KOPT-K1 (cell line): Measurements from ENCODE around the gene GSTM4.
A peak's percentile ranks its signal among the peaks of the same experiment; 100 is the strongest.

Experiments used
- H3K27ac ChIP-seq: fragments of 200-600 bp; sonication (generic); 2 replicates; pipeline ENCODE4 v1.5.1; 2016; ENCODE audit warnings: antibody characterized with exemption, mild to moderate bottlenecking, low read depth, low read length; ENCODE audit not compliant: poor library complexity, severe bottlenecking
- H3K36me3 ChIP-seq: fragments of 200-600 bp; sonication (generic); 2 replicates; pipeline ENCODE4 v1.5.1; 2017; ENCODE audit warnings: antibody characterized with exemption, mild to moderate bottlenecking, low read length, moderate library complexity; ENCODE audit not compliant: insufficient read depth
- H3K9me3 ChIP-seq: fragments of 200-600 bp; sonication (generic); 2 replicates; pipeline ENCODE4 v1.5.1; 2017; ENCODE audit warnings: antibody characterized with exemption, low read length, mild to moderate bottlenecking; ENCODE audit not compliant: insufficient read depth, poor library complexity, severe bottlenecking

GSTM4 gene

DNA sequence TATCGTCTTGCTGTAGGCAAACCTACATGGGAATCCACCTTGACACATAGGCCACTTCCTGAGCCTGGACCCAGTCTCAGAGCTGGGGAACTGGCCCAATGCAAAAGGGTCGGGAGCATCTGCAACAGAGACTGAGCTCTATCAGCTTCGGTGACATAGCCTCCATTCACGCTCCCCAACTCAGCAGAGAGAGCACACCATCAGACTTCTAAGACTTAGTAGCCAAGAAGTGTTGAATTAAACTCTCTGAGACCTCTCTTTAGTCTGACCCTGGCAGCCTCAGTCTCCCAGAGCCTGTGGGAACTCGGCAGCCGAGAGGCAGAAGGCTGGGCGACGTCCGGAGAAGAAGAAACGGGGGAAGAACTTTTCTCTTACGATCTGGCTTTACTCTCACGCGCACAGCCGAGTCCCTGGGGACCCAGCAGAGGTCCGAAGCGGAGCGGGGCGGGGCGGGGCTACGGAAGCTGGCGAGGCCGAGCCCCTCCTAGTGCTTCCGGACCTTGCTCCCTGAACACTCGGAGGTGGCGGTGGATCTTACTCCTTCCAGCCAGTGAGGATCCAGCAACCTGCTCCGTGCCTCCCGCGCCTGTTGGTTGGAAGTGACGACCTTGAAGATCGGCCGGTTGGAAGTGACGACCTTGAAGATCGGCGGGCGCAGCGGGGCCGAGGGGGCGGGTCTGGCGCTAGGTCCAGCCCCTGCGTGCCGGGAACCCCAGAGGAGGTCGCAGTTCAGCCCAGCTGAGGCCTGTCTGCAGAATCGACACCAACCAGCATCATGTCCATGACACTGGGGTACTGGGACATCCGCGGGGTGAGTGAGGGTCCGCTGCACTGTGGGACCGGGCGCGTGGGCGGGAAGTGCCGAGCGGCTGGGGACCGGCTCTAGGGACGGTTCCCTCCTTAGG is at the start of gene GSTM4:
TSS of gene GSTM4 (plus strand) at position 485 of the 905 bp plus-strand sequence. CDS start at position 776, 291 bp downstream.
- H3K9me3 ChIP-seq: no peaks in the 10 kb centered on the region
- no peaks in the 10 kb centered on the region for H3K36me3 ChIP-seq
- peak within 1 kb of the TSS; percentile 4 for H3K27ac ChIP-seq

- Histone ChIP-seq H3K27ac (no peak overlapping the region), H3K36me3 (no peaks in the 10 kb centered on the region), H3K9me3 (no peaks in the 10 kb centered on the region)
These were observed 46.0 kb upstream of the GSTM4 start for GRCh38 chr1:109609881-109610280.

GRCh38 chr1:109610609-109611307 is 45.1 kb upstream of the GSTM4 start:
- H3K9me3 ChIP-seq: no peaks in the 10 kb centered on the region
- H3K27ac ChIP-seq: no peak overlapping the region
- H3K36me3 ChIP-seq: no peaks in the 10 kb centered on the region

- H3K9me3 ChIP-seq: no peaks in the 10 kb centered on the region
- no peaks in the 10 kb centered on the region for H3K36me3 ChIP-seq
These were observed 44.5 kb upstream of the GSTM4 start for GRCh38 chr1:109611308-109611990.

DNA sequence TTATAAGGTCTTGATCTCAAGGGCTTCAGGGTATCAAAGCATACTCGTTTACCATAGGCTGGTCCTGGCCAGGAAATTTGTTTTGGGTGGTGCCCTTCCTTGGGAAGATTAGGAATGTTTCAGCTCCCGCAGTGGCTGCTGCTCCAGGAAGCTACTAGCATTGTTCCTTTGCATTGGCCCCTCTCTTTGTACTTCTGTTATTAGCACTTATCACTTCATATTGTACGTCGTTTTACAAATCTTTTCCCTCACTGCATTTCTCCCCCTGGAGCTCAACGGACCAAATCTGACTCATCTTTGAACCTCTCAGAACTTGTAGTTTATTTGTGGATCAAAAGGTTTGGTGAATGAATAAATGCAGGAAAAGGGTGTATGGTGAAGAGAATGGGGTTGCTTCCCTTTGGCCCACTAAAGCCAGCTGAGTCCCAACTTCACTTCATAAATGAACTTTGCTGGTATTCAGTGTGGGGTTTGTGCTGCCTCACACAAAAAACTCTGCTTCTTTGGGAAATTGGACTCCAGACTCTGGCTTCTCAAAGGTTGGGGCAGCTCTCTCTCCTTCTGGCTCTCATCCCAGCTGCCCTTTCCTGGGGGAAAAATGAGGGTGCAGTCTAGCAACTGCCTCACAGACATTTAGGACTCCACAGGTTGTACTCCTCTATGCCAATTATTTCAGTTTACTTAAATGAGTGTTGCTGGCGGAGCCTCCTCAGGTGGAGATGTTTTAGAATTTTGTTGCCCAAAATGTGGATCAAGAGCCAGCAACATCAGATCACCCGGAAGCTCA is 42.3 kb upstream of the GSTM4 start:
- no peaks in the 10 kb centered on the region for H3K36me3 ChIP-seq
- H3K9me3 ChIP-seq: no peaks in the 10 kb centered on the region
- no peak overlapping the region for H3K27ac ChIP-seq

More at GRCh38 chr1:109611308-109611990, 44.5 kb upstream of the GSTM4 start:
- H3K27ac ChIP-seq: no peak overlapping the region

GRCh38 chr1:109615879-109616278 is 40.0 kb upstream of the GSTM4 start:
- Histone ChIP-seq H3K36me3 (no peaks in the 10 kb centered on the region), H3K9me3 (no peaks in the 10 kb centered on the region), H3K27ac (no peak overlapping the region)

DNA sequence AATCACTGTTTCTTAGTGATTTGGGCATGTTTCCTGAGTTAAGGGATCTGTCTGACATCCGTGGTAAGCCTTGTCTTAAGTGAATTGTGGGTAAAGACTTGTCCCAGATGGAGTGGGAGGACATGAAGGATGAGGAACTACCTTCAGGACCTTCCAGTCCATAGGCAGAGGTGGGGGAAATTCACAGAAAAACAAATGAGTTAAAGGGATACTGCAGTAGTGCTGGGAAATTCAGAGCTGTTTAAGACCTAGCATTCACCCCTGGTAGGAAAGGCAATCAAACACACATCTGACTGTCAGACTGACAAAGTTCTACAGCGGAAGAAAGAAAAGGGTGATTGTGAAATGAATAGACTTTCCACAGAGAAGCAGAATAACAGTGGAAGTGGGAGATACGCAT is 39.5 kb upstream of the GSTM4 start:
- Histone ChIP-seq H3K36me3 (no peaks in the 10 kb centered on the region), H3K9me3 (no peaks in the 10 kb centered on the region), H3K27ac (no peak overlapping the region)

DNA sequence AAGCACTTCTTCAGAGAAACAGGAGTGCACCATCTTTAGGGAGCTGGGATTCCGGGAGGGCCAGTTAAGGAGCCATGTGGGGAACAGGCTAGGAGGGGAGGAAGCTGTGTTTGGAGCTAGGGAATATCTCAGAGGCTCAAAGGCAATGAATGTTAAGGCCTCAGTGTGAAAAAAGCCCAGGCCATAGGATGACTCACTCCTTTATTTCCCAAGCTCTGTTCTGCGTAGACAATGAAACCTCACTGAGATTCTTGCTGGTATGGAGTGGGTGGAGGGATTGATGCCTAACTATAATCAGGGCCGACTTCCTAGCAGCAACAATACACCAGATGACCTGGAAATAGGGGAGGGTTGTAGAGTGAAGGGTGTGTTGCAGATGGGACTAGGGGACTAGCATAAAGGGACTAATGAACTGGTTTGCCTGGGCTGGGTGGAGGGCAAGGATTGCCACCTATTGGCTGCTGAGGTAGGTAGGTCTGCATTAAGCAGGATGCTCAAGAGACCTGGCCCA is 38.6 kb upstream of the GSTM4 start:
- H3K27ac ChIP-seq: no peak overlapping the region
- H3K36me3 ChIP-seq: no peaks in the 10 kb centered on the region
- no peaks in the 10 kb centered on the region for H3K9me3 ChIP-seq

- Histone ChIP-seq H3K9me3 (no peaks in the 10 kb centered on the region), H3K27ac (peak overlapping the region; percentile 93), H3K36me3 (no peaks in the 10 kb centered on the region)
These were observed 37.0 kb upstream of the GSTM4 start for GRCh38 chr1:109618661-109619575.

DNA sequence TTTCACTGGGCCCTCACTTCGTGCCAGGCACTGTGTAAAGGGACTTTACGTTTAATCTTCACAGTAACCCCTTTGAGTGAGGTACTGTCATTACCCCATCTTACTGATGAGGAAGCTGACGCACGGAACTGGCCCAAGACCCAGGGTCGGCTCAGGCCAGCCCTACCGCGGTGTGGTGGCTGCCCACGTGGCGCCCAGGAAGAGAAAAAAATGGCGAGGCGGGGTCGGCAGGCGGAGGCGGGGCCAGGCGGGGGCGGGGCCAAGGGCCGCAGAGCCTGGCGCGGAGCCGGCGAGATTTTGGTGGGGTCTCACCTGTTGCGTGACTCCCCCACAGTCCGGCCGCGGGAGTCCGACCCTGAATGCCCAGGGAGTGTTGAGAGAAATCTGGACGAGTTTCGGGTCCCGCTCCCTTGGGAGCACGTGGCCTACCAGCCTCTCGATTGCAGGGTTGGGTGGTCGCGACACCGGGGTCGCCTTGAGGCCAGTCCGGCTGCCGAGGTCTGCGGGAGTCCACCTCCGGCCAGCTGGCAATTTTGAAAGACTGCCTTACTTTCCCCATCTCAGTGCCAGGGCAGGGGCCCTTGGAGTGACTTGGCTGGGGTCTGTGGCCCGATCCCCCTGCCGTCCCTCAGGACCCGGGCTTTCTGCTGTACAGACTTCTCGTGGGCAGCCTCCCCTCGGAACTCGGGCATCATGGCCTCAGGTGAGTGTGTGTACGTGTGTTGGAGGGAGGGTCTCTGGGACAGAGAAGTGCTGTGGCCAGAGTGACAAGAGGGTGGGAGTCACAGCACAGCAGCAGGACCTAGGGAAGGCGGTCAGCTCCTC is 36.1 kb upstream of the GSTM4 start, which contains the start of the genes AMPD2 and GNAT2:
TSS of gene AMPD2 (plus strand) at position 262 of the 825 bp plus-strand sequence. CDS start 1,339 bp downstream, outside the sequence.
TSS of gene GNAT2 (minus strand) at position 41 of the 825 bp plus-strand sequence. CDS start 6,746 bp downstream, outside the sequence.
- H3K36me3 ChIP-seq: no peaks in the 10 kb centered on the region
- peak within 1 kb of the TSS; percentile 93 for H3K27ac ChIP-seq
- no peaks in the 10 kb centered on the region for H3K9me3 ChIP-seq

GRCh38 chr1:109620401-109620791 is 35.5 kb upstream of the GSTM4 start:
- peaks cover 2% of the 10 kb centered on the region; the same call in 1 of the 2 replicates for H3K36me3 ChIP-seq
- no peaks in the 10 kb centered on the region for H3K9me3 ChIP-seq
- peak overlapping the region; percentile 93 for H3K27ac ChIP-seq

DNA sequence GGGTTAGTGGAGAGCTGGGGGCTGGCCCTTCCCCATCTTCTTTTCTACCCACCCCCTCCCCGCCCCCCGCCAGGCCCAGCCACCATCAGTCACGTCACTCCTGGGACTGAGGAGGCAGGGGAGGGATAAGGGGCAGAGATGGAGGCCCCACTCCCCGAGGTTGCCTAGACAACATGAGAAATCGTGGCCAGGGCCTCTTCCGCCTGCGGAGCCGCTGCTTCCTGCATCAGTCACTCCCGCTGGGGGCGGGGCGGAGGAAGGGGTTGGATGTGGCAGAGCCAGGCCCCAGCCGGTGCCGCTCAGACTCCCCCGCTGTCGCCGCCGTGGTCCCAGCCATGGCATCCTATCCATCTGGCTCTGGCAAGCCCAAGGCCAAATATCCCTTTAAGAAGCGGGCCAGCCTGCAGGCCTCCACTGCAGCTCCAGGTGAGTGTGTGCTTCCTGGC is 35.0 kb upstream of the GSTM4 start:
- H3K27ac ChIP-seq: peak overlapping the region; percentile 93
- H3K36me3 ChIP-seq: peaks cover 7% of the 10 kb centered on the region; the same call in 1 of the 2 replicates
- no peaks in the 10 kb centered on the region for H3K9me3 ChIP-seq
